22Rv1 (cell line): ENCODE data around the gene MXD1.

Experiments
- H3K27ac ChIP-seq: fragments of 450-650 bp; 2 replicates; pipeline ENCODE4 v1.5.1; 2017
- ZFX ChIP-seq: fragments of 450-650 bp; IDR thresholded peaks from 2 replicates; pipeline ENCODE4 v1.6.1; 2017; ENCODE audit warnings: antibody characterized with exemption, borderline replicate concordance
- TF ChIP-seq, protein P1 (sequence below): fragments of 450-650 bp; IDR thresholded peaks from 2 replicates; pipeline ENCODE4 v1.5.1; 2017; ENCODE audit warnings: mild to moderate bottlenecking

The MXD1 gene

DNA sequence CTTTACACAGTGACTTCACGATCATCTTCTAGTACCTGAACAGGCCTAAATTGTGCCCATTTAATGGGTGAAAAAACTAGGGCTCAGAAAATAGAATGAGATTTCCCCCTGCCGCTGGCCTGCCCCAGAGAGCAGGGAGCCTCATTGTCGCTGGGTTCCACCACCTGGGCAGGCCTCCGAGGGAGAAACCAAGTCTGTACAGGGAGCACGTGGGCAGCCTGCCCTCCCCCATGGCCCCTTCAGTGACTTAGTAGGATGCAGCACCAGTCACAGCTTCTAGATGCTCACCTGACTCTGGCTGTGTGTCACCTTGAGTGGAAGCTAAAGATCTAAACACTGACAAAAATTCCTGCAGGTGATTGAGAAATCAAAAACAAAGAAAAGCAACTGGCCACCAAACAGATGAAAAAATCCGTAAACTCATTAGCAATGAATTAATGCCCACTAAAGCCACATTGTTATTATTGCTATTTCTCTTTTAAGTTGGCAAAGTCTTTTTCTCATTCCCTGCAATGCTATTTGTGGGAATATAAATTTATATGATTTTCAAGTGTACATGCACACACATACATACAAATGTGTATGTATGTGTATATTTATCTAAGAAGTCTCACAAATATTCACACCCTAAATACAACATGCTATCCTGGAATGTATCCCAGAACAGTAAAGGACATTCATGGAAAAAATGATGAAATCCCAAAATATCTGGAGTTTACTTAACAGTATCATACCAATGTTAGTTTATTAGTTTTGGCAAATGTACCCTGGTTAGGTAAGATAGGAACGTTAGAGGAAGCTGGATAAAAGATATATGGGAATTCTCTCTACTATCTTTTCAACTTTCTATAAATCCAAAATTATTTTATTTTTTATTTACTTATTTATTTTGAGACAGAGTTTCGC is 65.2 kb downstream of the MXD1 start:
- TF ChIP-seq ZFX, result no peak
- TF ChIP-seq, protein P1, sequence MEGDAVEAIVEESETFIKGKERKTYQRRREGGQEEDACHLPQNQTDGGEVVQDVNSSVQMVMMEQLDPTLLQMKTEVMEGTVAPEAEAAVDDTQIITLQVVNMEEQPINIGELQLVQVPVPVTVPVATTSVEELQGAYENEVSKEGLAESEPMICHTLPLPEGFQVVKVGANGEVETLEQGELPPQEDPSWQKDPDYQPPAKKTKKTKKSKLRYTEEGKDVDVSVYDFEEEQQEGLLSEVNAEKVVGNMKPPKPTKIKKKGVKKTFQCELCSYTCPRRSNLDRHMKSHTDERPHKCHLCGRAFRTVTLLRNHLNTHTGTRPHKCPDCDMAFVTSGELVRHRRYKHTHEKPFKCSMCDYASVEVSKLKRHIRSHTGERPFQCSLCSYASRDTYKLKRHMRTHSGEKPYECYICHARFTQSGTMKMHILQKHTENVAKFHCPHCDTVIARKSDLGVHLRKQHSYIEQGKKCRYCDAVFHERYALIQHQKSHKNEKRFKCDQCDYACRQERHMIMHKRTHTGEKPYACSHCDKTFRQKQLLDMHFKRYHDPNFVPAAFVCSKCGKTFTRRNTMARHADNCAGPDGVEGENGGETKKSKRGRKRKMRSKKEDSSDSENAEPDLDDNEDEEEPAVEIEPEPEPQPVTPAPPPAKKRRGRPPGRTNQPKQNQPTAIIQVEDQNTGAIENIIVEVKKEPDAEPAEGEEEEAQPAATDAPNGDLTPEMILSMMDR, result no peak
- H3K27ac ChIP-seq, result no peak overlapping the region

DNA sequence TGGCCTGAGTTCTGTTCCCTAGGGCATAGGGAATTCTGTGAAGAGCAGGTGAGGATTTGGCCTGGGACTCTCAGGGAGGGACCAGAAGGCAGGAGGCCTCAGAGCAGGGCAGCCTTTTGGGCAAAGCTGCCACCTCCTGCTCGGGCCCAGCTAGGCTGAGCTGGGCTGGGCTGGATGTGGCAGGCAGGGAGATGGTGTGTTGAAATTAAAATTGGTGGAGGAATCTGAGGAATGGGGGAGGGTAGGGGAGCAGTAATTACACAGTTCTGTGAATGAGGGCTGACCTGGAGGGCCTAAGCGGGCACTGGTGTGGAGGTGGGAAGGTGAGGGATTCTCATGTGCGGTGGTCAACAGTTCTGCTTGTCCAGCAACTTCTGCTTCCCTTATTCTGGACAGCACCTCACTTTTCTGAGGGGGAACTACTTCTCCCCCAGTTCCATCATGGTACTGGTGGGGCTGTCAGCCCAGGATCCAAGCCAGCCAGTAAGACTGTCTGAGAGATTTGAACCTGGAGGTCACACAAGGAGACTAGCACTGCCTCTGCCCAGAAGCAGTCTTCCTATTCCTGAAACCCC is 68.6 kb downstream of the MXD1 start:
- no peak overlapping the region for H3K27ac ChIP-seq
- TF ChIP-seq ZFX, result no peak
- TF ChIP-seq, protein P1, result no peak

DNA sequence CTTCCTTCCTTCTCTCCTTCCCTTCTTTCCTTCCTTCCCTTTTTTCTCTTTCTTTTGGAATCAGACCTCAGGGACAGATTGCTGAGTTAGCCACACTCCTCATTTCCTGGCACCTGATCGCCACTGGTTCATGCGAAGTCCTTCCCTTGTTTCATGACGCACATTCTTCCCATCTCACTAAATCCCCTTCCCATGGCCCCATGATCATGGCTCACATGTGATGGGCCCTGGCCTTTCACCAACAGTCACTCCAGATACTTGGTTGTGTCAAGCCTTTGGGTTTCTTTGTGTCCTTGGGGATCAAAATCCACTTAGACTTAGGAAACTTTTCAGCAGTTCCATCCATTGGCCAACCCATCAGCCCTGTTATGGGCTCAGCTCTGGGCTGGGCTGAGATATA is 70.3 kb downstream of the MXD1 start:
- TF ChIP-seq, protein P1, result no peak
- TF ChIP-seq ZFX, result no peak
- H3K27ac ChIP-seq, result no peak overlapping the region

DNA sequence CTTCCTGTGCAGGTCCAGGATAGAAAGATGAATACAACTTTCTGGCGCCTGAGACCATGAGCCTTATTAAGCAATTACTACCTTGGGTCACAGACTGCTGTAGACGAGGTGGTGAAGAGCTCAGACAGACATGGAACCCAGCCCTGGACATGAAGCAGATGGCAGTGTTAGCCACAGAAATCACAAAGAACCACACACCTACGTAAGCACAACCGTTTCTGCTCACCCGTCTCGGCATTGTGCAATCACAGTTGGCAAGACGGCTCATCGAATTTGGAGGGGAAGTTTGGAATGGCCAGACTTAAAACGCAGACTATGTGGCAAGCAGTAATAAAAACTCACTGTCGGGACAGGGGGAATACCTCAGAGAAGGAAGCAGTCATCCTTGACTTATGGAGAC is 70.8 kb downstream of the MXD1 start:
- H3K27ac ChIP-seq, result no peak overlapping the region
- TF ChIP-seq, protein P1, result no peak
- TF ChIP-seq ZFX, result no peak

DNA sequence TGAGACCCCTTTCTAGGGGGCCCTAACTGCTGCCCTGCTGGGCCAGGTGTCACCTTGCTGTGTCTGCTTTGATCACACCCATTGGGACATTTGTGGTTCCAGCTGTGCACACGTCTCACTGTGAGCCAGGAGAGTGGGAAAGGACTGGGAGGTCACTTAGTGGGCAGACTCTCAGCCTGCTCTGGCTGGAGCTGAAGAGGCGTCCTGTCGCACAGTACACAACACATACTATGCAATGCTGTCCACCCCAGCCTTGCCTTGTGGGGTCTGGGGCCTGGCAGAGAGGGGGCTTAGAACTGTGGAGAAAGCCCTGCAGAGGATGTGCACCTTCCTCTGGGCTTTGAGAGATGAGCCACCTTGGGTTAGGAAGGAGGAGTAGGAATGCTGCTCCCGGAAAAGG is 71.8 kb downstream of the MXD1 start:
- no peak for TF ChIP-seq ZFX
- TF ChIP-seq, protein P1, result no peak
- H3K27ac ChIP-seq, result no peak overlapping the region

DNA sequence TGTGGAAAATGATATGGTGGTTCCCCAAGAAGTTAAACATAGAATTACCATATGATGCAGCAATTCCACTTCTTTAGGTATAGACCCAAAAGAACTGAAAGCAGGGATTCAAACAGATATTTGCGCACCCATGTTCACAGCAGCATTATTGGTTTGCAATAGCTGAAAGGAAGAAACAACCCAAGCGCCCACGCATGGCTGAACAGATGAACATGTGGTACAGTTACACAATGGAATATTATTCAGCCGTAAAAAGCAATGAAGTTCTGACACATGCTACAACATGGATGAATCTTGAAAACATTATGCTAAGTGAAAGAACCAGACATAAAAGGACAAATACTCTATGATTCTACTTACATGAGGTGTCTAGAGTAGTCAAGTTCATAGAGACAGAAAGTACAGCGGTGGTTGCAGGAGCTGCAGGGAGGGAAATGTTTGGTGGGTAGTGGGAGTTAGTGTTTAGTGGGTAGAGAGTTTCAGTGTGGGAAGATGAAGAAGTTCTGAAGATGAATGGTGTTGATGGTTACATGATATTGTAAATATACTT is 73.3 kb downstream of the MXD1 start:
- TF ChIP-seq ZFX, result no peak
- no peak overlapping the region for H3K27ac ChIP-seq

DNA sequence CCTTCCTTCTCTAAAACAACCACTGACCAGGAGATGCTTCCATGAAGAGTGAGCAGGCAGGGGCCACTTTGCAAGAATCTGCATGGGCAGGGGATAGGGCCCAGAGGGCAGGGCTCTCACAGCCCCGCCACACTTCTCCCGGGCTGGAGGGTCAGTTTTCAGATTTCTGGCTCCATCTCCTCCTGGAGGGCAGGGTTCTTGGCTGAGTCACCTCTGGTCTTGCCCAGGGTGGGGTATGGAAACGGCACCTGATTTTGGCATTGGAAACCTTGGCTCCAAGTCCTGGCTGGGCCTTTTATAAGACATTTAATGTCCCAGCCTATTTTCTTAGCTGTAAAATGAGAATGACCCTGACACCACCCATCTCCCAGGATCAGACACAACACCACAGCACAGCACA is 74.1 kb downstream of the MXD1 start:
- no peak for TF ChIP-seq ZFX
- TF ChIP-seq, protein P1, result no peak
- H3K27ac ChIP-seq, result no peak overlapping the region
